ENCODE data around the gene CAPZB.

CAPZB gene

GRCh38 chr1:19330449-19331135, 154.7 kb downstream of the CAPZB start:
- H3K4me1 Mint-ChIP-seq (ENCODE audit: low read depth) = peaks cover 11% of the 10 kb centered on the region
- no peaks in the 10 kb centered on the region for H3K9me3 Mint-ChIP-seq
- peaks cover 14% of the 10 kb centered on the region for H3K36me3 Mint-ChIP-seq (ENCODE audit: low read depth)
- no peak for DNase-seq
- H3K4me3 Mint-ChIP-seq = no peak overlapping the region
- H3K27ac Mint-ChIP-seq = peak overlapping the region; percentile 42
- H3K27me3 Mint-ChIP-seq = no peaks in the 10 kb centered on the region

- peaks cover 7% of the 10 kb centered on the region for H3K4me1 Mint-ChIP-seq (ENCODE audit: low read depth)
- H3K27me3 Mint-ChIP-seq = no peaks in the 10 kb centered on the region
- H3K4me3 Mint-ChIP-seq = no peak overlapping the region
- H3K27ac Mint-ChIP-seq = no peak overlapping the region
- no peaks in the 10 kb centered on the region for H3K9me3 Mint-ChIP-seq
- DNase-seq = no peak
- peaks cover 17% of the 10 kb centered on the region for H3K36me3 Mint-ChIP-seq (ENCODE audit: low read depth)
Measured at GRCh38 chr1:19329611-19330010, 155.7 kb downstream of the CAPZB start.

- peaks cover 20% of the 10 kb centered on the region for H3K36me3 Mint-ChIP-seq (ENCODE audit: low read depth)
- H3K27me3 Mint-ChIP-seq = no peaks in the 10 kb centered on the region
- no peak overlapping the region for H3K27ac Mint-ChIP-seq
- no peak overlapping the region for H3K4me3 Mint-ChIP-seq
- no peaks in the 10 kb centered on the region for H3K9me3 Mint-ChIP-seq
- DNase-seq = no peak
- H3K4me1 Mint-ChIP-seq (ENCODE audit: low read depth) = peaks cover 7% of the 10 kb centered on the region
Measured at GRCh38 chr1:19329188-19329587, 156.2 kb downstream of the CAPZB start.

GRCh38 chr1:19328486-19328885, 156.9 kb downstream of the CAPZB start:
- Mint-ChIP-seq H3K4me3 (no peak overlapping the region), H3K27ac (no peak overlapping the region), H3K4me1 (ENCODE audit: low read depth) (peaks cover 2% of the 10 kb centered on the region)

GRCh38 chr1:19327736-19328135, 157.6 kb downstream of the CAPZB start:
- Mint-ChIP-seq H3K27me3 (no peaks in the 10 kb centered on the region), H3K9me3 (no peaks in the 10 kb centered on the region), H3K27ac (no peak overlapping the region), H3K4me1 (ENCODE audit: low read depth) (no peaks in the 10 kb centered on the region), H3K4me3 (no peak overlapping the region), H3K36me3 (ENCODE audit: low read depth) (peaks cover 22% of the 10 kb centered on the region)
- no peak for DNase-seq

More at GRCh38 chr1:19328486-19328885, 156.9 kb downstream of the CAPZB start:
- H3K36me3 Mint-ChIP-seq (ENCODE audit: low read depth) = peaks cover 20% of the 10 kb centered on the region
- DNase-seq = no peak
- H3K9me3 Mint-ChIP-seq = no peaks in the 10 kb centered on the region
- H3K27me3 Mint-ChIP-seq = no peaks in the 10 kb centered on the region

GRCh38 chr1:19327301-19327700, 158.0 kb downstream of the CAPZB start:
- Mint-ChIP-seq H3K27me3 (no peaks in the 10 kb centered on the region), H3K36me3 (ENCODE audit: low read depth) (peaks cover 25% of the 10 kb centered on the region), H3K9me3 (no peaks in the 10 kb centered on the region), H3K4me1 (ENCODE audit: low read depth) (no peaks in the 10 kb centered on the region), H3K27ac (peak overlapping the region; percentile 47), H3K4me3 (no peak overlapping the region)
- DNase-seq = no peak

GRCh38 chr1:19326748-19327065, 158.6 kb downstream of the CAPZB start:
- Mint-ChIP-seq H3K27me3 (no peaks in the 10 kb centered on the region), H3K27ac (peak overlapping the region; percentile 71), H3K36me3 (ENCODE audit: low read depth) (peaks cover 25% of the 10 kb centered on the region), H3K4me3 (no peak overlapping the region), H3K9me3 (no peaks in the 10 kb centered on the region), H3K4me1 (ENCODE audit: low read depth) (no peaks in the 10 kb centered on the region)
- no peak for DNase-seq

GRCh38 chr1:19325958-19326747, 159.2 kb downstream of the CAPZB start:
- Mint-ChIP-seq H3K4me1 (ENCODE audit: low read depth) (no peaks in the 10 kb centered on the region), H3K27me3 (no peaks in the 10 kb centered on the region), H3K27ac (peak overlapping the region; percentile 71), H3K9me3 (no peaks in the 10 kb centered on the region), H3K36me3 (ENCODE audit: low read depth) (peaks cover 25% of the 10 kb centered on the region), H3K4me3 (no peak overlapping the region)
- no peak for DNase-seq

- peaks cover 25% of the 10 kb centered on the region for H3K36me3 Mint-ChIP-seq (ENCODE audit: low read depth)
- no peak overlapping the region for H3K4me3 Mint-ChIP-seq
Measured at GRCh38 chr1:19325368-19325957, 159.9 kb downstream of the CAPZB start.

GRCh38 chr1:19324665-19324990, 160.7 kb downstream of the CAPZB start:
- H3K9me3 Mint-ChIP-seq = no peaks in the 10 kb centered on the region
- no peaks in the 10 kb centered on the region for H3K4me1 Mint-ChIP-seq (ENCODE audit: low read depth)
- no peak overlapping the region for H3K4me3 Mint-ChIP-seq
- no peaks in the 10 kb centered on the region for H3K27me3 Mint-ChIP-seq
- DNase-seq = no peak
- H3K27ac Mint-ChIP-seq = no peak overlapping the region
- H3K36me3 Mint-ChIP-seq (ENCODE audit: low read depth) = peaks cover 25% of the 10 kb centered on the region

More at GRCh38 chr1:19325368-19325957, 159.9 kb downstream of the CAPZB start:
- Mint-ChIP-seq H3K9me3 (no peaks in the 10 kb centered on the region), H3K27ac (no peak overlapping the region), H3K27me3 (no peaks in the 10 kb centered on the region), H3K4me1 (ENCODE audit: low read depth) (no peaks in the 10 kb centered on the region)
- DNase-seq = no peak

- Mint-ChIP-seq H3K4me1 (ENCODE audit: low read depth) (no peaks in the 10 kb centered on the region), H3K4me3 (no peak overlapping the region), H3K36me3 (ENCODE audit: low read depth) (peaks cover 25% of the 10 kb centered on the region), H3K27me3 (no peaks in the 10 kb centered on the region), H3K27ac (no peak overlapping the region), H3K9me3 (no peaks in the 10 kb centered on the region)
- no peak for DNase-seq
Measured at GRCh38 chr1:19323987-19324664, 161.2 kb downstream of the CAPZB start.

- no peak for DNase-seq
- peak overlapping the region; percentile 55 for H3K27ac Mint-ChIP-seq
- no peaks in the 10 kb centered on the region for H3K4me1 Mint-ChIP-seq (ENCODE audit: low read depth)
- peaks cover 21% of the 10 kb centered on the region for H3K36me3 Mint-ChIP-seq (ENCODE audit: low read depth)
- H3K4me3 Mint-ChIP-seq = no peak overlapping the region
- no peaks in the 10 kb centered on the region for H3K27me3 Mint-ChIP-seq
- H3K9me3 Mint-ChIP-seq = no peaks in the 10 kb centered on the region
Measured at GRCh38 chr1:19322481-19322880, 162.9 kb downstream of the CAPZB start.

GRCh38 chr1:19321071-19321470, 164.3 kb downstream of the CAPZB start:
- H3K27me3 Mint-ChIP-seq = no peaks in the 10 kb centered on the region
- peaks cover 3% of the 10 kb centered on the region for H3K4me1 Mint-ChIP-seq (ENCODE audit: low read depth)
- H3K9me3 Mint-ChIP-seq = no peaks in the 10 kb centered on the region
- H3K4me3 Mint-ChIP-seq = no peak overlapping the region
- no peak for DNase-seq
- H3K36me3 Mint-ChIP-seq (ENCODE audit: low read depth) = peaks cover 15% of the 10 kb centered on the region
- no peak overlapping the region for H3K27ac Mint-ChIP-seq

- Mint-ChIP-seq H3K27ac (no peak overlapping the region), H3K4me1 (ENCODE audit: low read depth) (peaks cover 15% of the 10 kb centered on the region), H3K4me3 (no peak overlapping the region), H3K9me3 (no peaks in the 10 kb centered on the region), H3K36me3 (ENCODE audit: low read depth) (peaks cover 9% of the 10 kb centered on the region), H3K27me3 (no peaks in the 10 kb centered on the region)
- no peak for DNase-seq
Measured at GRCh38 chr1:19319196-19319595, 166.1 kb downstream of the CAPZB start.

All from activated T-cell treated with anti-CD3 and anti-CD28 coated beads, Interleukin-2, amount 50 U/mL, for 24 hours (primary cell).